HG02852 (cell line): Measurements from ENCODE around the gene TMA7.
A peak's percentile ranks its signal among the peaks of the same experiment; 100 is the strongest.
"Not testable (repeated sequence)": the region's sequence is repeated elsewhere in the genome, so short reads cannot be mapped to it uniquely, and the experiment has no call there.

Experiments used
- ATAC-seq: cut with Tn5 transposase; IDR thresholded peaks from one replicate; pipeline ENCODE4 v1.9.1; 2021; ENCODE audit warnings: mild to moderate bottlenecking, moderate library complexity; ENCODE audit not compliant: unreplicated experiment

Gene TMA7

DNA sequence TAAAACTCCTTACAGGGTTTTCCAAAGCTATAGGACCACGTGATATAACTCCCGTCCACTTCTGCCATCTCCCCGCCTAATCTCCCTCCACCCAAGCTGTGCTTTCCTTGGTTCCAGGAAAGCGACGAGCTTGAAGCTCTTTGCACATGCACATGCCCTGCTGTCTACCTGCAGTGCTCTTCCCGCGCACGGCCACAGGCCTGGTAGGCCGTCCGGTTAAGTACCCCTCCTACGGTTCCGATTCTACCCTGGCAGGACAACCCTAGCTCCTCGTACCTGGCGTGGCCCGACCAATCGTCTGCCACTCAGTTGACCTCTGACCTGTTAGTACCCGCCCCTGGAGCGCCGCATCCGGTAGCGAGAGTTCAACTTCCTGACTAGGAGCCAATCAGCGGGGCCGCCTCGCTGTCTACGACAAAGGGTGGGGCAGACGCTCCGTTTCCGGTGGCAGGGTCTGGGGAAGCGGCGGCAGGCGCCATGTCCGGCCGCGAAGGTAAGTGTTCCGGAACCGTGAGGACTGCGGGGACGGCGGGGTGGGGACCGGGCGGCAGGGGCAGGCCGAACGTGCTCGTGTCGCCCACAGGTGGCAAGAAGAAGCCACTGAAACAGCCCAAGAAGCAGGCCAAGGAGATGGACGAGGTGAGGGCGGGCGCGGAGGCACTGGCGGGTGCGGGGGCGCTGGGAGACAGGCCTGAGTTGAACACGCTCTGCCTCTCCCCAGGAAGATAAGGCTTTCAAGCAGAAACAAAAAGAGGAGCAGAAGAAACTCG lies at the start of gene TMA7, which contains the start of gene CCDC51:
TMA7 (plus strand) TSS at position 438 of the 770 bp plus-strand sequence; CDS start at position 478, 40 bp downstream.
CCDC51 (minus strand) TSS at position 300 of the 770 bp plus-strand sequence. CDS start 4,991 bp downstream, outside the sequence.
- ATAC-seq: peak; percentile 94

DNA sequence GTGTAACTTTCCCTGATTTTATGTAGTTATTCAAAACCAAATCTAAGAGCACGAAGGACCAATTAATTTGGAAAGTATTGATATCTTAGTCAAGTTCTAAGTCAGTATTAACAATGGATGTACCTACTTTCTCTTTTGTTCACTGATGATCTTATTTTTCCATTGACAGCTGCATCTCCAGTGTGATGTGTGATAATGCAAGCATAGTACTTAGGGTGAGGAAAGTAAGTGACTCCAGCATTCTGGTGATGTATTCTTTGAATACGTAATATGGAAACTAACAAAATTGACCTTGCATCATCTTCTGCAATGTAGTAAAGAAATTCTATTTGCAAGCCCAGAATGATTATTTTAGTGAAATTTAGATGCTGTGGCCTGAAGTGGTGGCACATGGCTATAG lies 45.7 kb upstream of the TMA7 start:
- no peak for ATAC-seq

GRCh38 chr3:48395714-48396113 lies 44.3 kb upstream of the TMA7 start:
- no peak for ATAC-seq

GRCh38 chr3:48397767-48398681 lies 42.0 kb upstream of the TMA7 start:
- no peak for ATAC-seq

DNA sequence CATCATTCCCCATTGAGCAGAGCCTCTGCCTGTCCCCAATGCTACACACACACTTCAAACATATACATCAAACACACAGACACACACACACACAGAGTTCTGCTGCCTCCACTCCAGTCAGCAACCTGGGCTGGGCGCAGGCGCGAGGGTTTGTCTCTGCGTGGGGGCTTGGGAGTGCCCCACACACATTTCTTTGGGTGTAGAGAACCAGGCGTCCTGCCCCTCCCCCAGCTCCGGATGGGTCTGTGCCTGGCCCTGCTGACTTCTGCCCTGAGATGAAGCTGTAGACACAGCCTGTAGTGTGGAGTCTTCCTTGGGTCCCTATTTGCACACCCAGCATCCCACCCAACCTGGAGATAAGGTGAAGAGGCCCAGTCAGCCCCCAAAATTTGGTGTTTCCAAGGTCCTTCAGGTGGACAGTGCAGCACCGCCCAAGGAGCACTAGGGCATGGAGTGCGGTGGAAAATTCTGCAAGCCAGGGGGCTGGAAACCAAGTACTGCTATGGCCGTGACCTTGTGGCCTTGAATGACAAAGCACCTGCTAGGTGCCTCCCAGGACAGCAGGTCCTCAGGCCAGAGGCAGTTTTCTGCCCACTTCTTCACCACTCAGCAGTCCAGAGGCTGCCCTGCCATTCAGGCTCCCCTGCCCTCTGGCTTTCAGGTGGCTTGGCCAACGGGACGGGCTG lies 41.2 kb upstream of the TMA7 start:
- ATAC-seq: no peak

DNA sequence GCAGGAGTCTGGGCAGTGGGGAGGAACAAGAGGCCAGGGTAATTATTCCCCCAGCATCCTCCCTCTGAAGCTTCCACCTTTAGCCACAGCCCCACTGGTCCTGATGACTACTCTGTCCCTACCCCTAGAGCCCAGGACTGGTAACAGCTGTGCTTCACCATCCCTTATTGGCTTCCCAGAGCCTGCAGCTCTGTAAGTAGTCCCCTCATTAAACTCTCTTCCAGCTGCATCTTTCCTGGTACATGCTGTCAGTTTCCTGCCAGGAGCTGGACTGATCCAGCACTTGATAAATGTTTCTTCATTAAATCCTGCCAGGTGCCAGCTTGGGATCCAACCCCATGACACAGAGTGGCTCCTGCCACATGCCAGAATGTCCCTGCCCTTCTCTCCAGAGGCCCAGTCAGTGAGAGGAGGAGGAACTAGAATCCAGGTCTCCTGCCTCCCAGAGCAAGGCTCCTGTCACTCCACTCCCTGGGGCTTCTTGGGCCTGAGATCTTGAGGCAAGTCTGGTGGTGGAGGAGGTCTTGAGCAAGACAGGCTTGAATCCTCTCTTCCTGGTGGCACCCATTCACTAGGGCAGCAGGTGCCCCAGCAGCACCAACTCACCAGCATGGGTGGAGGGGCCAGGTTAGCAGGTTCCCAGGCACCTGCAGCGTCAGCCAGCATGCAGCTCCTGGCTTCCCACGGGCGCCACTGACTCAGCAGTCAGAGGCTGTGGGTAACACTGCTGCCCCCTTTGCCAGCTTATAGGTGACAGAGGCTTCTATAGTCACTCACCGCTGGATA lies 40.5 kb upstream of the TMA7 start:
- ATAC-seq: no peak

GRCh38 chr3:48400824-48401433 lies 39.1 kb upstream of the TMA7 start:
- ATAC-seq: no peak

GRCh38 chr3:48401434-48401901 lies 38.6 kb upstream of the TMA7 start:
- not testable (repeated sequence) for ATAC-seq

- no peak for ATAC-seq
Observed at GRCh38 chr3:48402281-48402732, 37.8 kb upstream of the TMA7 start.

DNA sequence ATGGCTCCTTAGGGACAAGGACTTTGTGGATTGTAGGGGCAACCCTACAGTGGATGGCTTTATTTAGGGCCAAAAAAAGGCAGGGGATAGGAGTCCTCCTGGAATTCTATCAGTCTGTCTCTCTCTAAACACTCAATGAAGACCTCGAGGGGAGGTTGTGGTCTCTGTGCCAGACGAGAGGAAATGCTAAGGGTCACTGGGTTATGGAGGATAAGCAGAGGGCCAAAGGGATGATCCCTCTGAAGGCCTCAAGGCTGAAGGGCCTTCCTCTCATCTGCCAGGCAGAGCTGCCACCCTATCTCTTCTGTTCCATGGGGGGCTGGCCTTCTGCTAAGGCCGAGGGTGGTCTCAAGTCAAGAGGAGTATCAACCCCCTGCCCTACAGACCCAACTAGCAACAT lies 37.1 kb upstream of the TMA7 start:
- no peak for ATAC-seq

DNA sequence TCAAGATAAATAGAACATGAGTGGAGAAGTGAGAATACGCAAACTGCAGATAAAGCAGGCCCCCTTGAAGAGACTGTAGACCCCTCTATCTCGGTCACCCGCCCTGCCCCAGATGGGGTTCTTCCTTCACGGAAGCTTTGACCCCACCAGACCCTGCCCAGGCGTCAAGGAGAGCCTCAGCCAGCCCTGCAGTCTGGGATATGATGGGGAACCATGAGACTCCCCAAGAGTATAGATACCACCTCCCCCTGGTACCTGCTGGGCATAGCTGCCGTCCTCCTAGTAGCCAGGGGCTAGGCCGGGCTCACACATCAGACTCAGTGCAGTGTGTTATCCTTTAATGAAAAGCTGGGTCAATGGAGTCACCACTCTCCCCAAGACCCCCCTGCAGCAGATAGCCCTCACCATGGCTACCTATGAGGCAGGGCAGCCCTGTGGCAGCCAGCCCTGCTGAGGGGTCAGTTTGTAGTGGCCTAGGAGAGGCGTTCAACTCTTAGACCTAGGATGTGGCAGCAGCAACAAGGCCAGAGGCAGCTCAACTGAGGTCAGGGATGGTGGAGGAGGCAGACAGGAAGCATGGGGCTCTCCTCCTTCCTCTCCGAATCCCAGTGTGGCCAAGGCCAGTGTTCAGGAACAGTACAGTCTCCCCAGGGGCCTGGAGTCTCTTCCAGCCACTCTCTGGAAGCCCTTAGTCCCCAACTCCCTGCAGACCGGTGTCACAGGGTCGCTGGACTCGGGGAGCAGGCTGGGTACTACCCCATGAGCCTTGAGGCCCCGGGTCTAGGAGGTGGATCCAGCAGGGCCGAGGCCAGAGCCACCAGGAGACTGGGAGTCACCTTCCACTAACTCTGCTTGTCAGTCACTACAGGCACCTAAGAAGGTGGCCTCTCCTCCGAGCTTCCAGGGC lies 36.3 kb upstream of the TMA7 start:
- no peak for ATAC-seq

DNA sequence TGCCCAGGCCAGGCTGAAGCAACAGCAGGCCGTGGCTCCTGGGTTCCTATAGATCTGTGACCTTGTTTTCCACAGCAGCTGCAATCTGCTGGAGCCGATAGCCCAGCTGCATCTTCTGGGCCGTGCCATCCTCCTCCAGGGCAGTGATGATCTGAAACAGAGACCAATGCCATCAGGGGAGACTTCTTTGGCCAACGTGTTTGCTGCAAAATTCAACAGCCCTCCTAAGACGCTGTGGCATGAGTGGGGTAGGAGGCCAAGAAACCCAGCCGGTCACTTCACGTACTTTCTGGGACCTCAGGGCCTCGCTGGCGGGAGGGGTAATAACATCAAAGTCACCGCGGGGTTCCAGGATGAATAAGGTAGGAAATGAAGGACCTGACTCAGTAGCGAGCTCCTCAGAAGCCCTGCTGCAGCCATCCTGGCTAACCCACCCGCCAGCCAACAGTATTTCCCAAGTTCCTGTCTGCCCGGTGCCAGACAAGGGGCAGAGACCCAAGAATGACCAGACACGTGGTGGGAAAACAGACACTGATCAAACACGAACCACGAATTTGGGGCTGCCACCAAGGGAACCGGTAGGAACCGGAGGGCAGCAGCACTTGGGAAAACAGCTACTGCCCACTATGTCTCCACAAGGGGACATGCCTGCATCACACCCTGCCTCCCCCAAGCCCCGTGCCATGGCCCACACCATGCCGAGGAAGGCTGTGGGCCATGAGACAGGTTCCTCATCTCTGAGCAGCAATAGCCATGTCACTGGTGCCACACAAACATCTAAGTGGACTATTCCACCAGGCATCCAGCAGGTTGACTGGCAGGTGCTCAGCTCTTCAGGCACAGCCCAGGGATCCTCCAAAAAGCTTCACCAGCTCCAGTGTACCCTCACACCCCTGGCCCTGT lies 35.4 kb upstream of the TMA7 start:
- ATAC-seq: no peak

GRCh38 chr3:48405343-48405881 lies 34.6 kb upstream of the TMA7 start:
- no peak for ATAC-seq

DNA sequence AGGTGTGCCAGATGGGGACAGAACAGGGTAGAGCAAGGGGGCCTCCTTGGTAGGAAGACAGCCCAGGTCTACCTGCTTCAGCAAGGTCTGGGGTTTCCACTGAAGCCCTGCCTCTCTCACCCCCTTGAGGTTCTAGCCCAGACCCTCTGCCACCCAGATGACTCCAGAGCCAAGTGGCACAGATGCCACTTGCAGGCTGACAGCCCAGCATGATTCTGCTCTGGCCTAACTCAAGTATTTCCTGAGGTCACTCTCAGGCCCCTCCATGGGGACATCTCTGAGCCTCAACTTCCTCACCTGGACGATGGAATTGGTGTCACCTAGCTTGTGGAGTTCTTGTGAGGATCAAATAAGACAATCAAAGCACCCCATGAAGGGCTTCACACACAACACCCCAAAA lies 34.1 kb upstream of the TMA7 start:
- no peak for ATAC-seq

DNA sequence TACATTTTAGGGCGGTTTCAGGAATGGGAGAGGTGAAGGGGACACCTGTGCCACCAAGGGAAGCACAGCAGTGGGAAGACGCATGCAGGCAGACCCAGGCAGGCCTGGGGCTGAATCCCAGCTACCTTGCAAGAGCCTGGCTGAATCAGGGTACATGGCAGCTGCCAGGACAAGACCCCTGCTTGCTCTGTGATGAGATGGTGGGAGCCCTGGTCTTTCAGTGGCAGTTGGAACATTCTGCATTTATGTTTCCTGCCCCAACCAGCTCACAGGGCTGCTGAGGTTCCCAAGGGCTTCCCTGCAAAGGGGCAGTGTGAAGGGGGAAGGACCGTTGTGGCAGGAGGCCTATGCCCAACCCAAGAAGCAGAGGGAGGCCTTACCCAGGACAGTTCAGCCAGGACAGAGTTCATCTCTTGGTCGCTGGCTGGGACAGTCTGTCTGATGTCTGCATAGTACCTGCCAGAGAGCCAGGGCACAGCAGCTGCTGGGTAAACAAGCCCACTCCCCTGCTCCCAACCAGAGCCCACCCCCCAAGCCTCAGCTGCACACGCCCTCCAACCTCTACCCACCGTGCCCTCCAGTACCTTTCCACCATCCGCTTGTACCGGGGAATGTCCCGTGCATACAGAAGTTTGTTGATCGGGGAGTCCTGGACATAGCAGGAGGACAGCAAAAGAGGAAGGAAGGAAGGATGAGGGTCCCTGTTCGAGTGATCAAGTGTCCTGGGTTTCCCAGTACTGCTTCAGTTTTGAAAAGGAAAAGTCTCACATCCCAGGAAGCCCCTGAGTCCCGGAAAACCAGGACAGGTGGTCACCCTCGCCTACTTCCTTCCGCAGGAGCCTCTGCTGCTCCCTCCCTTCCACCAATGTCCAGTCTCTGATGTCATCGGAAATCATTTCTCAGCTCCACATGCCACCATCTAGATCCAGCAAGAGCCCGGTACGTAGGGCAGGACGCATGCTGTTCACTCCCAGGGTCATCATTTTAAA lies 33.3 kb upstream of the TMA7 start:
- ATAC-seq: no peak

DNA sequence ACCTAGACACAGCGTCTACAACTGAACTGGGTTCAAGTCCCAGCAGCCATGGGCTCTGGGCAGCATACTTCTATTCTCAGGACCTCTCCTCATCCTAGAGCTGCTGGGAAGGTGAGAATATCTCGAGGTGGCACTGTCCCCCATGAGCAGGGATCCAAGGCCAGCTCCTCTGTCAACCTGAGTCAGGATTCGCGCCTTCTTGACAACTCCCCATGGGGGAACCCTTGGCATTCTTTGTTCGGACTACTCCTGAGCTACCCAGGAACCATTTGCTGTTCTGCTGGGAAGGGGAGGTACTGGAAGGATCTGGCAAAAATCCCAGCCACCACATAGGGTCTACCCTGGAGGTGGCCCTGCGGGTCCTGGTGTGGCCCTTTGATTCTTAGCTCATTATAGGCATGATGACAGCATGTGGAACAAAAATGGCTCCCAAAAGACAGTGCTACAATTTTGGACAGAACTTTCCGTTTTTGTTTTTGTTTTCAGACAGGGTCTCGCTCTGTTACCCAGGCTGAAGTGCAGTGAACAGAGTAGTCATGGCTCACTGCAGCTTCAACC lies 32.4 kb upstream of the TMA7 start:
- ATAC-seq: no peak
